ENCODE results near the gene BCL2L12. TPM values are rescaled to one million over a fixed set of nuclear protein-coding genes. Genes with fewer than 3 reads are reported as not detected.

BCL2L12 gene
- total RNA-seq, 6 donors from 2014 or later, result 4.2 to 21.3 (median 14.1) TPM

DNA sequence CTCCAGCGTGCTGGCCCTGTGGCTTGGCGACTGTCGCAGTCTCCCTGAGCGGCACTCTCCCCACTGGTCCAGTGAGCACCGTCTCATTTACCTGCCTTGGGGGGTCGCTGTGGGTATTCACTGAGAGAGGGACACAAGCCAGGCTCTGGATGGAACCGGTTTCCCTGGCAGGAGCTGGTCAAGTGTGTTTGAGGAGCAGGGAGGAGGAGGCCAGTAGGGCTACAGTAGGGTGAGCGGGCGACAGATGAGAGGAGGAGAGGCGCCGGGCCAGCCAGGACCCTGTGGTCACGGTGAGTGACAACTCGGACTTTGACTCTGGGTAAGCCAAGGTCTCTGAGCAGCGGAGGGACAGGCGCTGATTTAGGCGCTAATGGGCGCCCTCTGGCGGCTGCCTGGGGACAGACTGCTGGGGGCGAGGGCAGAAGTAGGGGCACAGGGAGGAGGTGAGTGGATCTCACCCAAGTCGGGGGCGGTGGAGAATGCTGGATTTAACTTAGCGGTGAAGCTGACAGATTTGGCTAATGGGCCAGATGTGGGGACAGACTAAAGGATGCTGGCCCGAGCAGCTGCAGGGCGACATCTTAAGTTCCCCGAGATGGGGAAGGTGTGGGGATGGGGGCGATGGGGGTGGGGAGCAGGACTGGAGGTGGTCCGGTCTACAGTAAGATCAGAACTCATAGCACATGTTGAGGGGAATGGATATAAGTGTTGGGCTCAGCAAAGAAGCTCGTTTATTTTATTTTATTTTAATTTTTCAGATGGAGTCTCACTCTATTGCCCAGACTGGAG lies 6.6 kb downstream of the BCL2L12 start:
- WGBS, 2 donors, result 24 to 39% methylated on average over 26 to 28 of the region's 28 CpGs
- no peaks in the 10 kb centered on the region for H3K27me3 ChIP-seq
- DNase-seq (peak; percentile 78 to 93), ATAC-seq (ENCODE audit: low FRiP score in 2 of 2) (peak; percentile 28 to 32)
- H3K4me1 ChIP-seq, result peaks cover 11 to 23% (median 14%) of the 10 kb centered on the region in 4 donors
- H3K36me3 ChIP-seq, result no peaks in the 10 kb centered on the region
- TF ChIP-seq, protein P1, sequence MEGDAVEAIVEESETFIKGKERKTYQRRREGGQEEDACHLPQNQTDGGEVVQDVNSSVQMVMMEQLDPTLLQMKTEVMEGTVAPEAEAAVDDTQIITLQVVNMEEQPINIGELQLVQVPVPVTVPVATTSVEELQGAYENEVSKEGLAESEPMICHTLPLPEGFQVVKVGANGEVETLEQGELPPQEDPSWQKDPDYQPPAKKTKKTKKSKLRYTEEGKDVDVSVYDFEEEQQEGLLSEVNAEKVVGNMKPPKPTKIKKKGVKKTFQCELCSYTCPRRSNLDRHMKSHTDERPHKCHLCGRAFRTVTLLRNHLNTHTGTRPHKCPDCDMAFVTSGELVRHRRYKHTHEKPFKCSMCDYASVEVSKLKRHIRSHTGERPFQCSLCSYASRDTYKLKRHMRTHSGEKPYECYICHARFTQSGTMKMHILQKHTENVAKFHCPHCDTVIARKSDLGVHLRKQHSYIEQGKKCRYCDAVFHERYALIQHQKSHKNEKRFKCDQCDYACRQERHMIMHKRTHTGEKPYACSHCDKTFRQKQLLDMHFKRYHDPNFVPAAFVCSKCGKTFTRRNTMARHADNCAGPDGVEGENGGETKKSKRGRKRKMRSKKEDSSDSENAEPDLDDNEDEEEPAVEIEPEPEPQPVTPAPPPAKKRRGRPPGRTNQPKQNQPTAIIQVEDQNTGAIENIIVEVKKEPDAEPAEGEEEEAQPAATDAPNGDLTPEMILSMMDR (IDR thresholded peaks at IDR 0.05), result peak; percentile 84 to 95 (median 90)
- no peak for TF ChIP-seq POLR2AphosphoS5 (IDR thresholded peaks at IDR 0.05)
- H3K9me3 ChIP-seq, result no peaks in the 10 kb centered on the region
- H3K4me3 ChIP-seq, result peak overlapping the region in 1 of 4 donors; percentile 20
- H3K27ac ChIP-seq, result peak overlapping the region in 3 of 4 donors; percentile 49 to 71 (median 67)

DNA sequence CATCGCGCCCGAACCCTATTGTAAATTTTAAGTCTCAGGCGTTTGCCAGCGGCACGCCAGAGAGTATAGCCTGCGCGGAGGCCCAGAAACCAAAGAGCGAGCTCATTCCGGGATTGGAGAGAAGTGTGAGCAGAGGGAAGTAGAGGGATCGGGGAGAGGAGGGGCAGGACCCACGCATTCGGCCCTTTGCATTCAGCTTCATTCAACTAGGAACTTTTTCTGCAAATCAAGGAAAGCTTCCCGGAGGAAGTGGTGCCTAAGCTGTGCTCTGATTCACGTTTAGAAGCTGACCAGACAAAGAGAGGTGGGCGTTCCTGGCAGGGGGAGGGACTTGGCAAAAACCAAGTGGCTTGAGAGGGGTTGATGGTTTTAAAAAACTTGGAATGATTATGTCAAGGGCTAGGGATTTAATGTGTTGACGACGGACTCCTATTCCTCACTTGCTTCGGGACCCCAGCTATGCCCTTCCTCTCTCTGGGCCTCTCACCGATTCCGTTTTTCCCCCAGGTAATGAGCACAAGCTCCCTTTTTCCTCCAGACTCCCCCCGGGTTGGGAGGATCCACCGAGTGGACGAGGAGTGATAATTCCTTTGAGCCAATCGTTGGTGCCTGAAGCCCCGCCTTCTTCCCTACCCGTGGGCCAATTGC lies 10.5 kb downstream of the BCL2L12 start:
- peak overlapping the region; percentile 24 to 100 (median 62) for H3K4me3 ChIP-seq
- no peaks in the 10 kb centered on the region for H3K27me3 ChIP-seq
- ATAC-seq (ENCODE audit: low FRiP score in 2 of 2) (peak; percentile 76 to 79), DNase-seq (peak in 1 of 2 donors; percentile 85)
- no peaks in the 10 kb centered on the region for H3K9me3 ChIP-seq
- peaks cover 45 to 61% (median 49%) of the 10 kb centered on the region in 4 donors for H3K4me1 ChIP-seq
- H3K27ac ChIP-seq, result peak overlapping the region; percentile 91 to 96 (median 92)
- peaks cover 0 to 4% (median 3%) of the 10 kb centered on the region in 4 donors for H3K36me3 ChIP-seq
- WGBS, 2 donors, result 1 to 3% methylated on average over 27 of the region's 27 CpGs
- TF ChIP-seq EP300 (IDR thresholded peaks at IDR 0.05), result no peak
- peak; percentile 41 to 54 for TF ChIP-seq POLR2AphosphoS5 (IDR thresholded peaks at IDR 0.05)
- TF ChIP-seq, protein P1 (IDR thresholded peaks at IDR 0.05), result no peak
- peak in 3 of 4 donors; percentile 44 to 68 (median 58) for TF ChIP-seq POLR2A (IDR thresholded peaks at IDR 0.05)

DNA sequence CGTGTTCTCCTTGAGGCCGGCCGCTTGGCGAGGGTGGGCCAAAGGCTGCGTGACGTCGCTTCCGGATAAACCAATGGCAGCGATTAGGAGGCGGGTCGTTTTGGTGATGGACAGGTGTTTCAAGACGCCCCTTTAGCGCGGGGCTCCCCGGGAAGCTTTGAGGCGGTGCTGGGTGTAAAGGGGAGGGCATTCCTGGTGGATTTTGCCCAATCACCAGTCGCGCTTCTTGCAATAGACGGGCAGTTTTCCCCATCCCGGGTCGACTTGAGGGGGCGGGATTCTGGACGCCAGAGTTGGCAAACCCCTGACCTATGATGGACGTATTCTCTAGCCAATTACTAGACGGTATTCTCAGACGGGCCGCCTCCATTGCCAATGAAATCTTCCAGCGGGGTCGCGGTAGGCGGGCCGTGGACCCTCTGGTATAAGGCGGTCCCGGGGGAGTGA lies 11.1 kb downstream of the BCL2L12 start:
- TF ChIP-seq, protein P1 (IDR thresholded peaks at IDR 0.05), result no peak
- TF ChIP-seq POLR2A (IDR thresholded peaks at IDR 0.05) (no peak), POLR2AphosphoS5 (IDR thresholded peaks at IDR 0.05) (no peak), EP300 (IDR thresholded peaks at IDR 0.05) (no peak)
- Histone ChIP-seq H3K4me1 (peaks cover 45 to 59% (median 49%) of the 10 kb centered on the region in 4 donors), H3K27ac (peak overlapping the region; percentile 91 to 96 (median 92)), H3K36me3 (peaks cover 0 to 10% (median 8%) of the 10 kb centered on the region in 4 donors), H3K27me3 (no peaks in the 10 kb centered on the region), H3K9me3 (no peaks in the 10 kb centered on the region), H3K4me3 (peak overlapping the region; percentile 88 to 100 (median 99))
- peak; percentile 94 to 99 for DNase-seq
- peak; percentile 91 to 96 for ATAC-seq (ENCODE audit: low FRiP score in 2 of 2)
- 0 to 1% methylated on average over 12 to 34 of the region's 34 CpGs for WGBS, 2 donors

DNA sequence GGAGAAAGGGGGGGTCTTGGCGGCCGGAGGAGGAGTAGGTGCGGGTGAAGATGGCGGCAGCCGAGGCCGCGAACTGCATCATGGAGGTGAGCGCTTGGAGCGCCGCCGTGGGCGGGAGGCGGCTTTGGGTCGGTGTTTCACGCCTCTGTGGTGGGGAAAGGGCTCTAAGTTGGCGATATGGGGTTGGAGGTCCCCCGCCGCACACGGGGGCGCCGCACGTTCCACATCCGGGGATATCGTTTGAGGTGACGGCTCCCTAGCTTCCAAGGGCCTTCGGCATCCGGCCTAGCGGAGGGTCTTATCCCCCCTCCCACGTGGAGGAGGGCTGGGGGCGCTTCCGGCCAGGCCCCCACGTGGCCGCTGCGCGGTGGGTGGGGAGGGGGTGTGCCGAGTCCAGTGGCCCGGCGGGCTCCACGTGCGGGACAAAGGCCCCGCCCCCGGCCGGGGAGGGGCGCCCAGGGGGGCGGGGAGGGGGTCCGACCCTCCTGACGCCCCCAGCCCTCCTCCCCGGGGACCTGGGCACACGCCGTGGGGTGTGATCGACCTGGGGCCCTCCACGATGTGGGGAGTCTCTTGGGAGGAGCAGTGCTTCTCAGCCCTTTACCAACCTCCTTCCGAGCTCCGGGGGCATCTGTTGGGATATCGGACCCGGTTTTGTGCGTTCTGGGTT lies 11.6 kb downstream of the BCL2L12 start, which contains the start of gene PRMT1:
PRMT1 (plus strand) TSS at position 41 of the 670 bp plus-strand sequence; CDS start at position 51, 10 bp downstream.
- Histone ChIP-seq H3K9me3 (no peaks in the 10 kb centered on the region), H3K4me1 (peaks cover 40 to 53% (median 44%) of the 10 kb centered on the region in 4 donors), H3K27me3 (no peaks in the 10 kb centered on the region), H3K4me3 (peak within 1 kb of the TSS; percentile 88 to 100 (median 99)), H3K27ac (peak within 1 kb of the TSS; percentile 91 to 96 (median 92)), H3K36me3 (peaks cover under 1 to 15% (median 14%) of the 10 kb centered on the region in 4 donors)
- DNase-seq (peak in 1 of 2 donors; percentile 94), ATAC-seq (ENCODE audit: low FRiP score in 2 of 2) (peak in 1 of 2 donors; percentile 32)
- WGBS, 2 donors, result 1% methylated on average over 26 to 27 of the region's 57 CpGs
- TF ChIP-seq, protein P1 (IDR thresholded peaks at IDR 0.05), result peak in 1 of 6 experiments; percentile 12
- TF ChIP-seq EP300 (IDR thresholded peaks at IDR 0.05), result no peak
- TF ChIP-seq POLR2AphosphoS5 (IDR thresholded peaks at IDR 0.05), result peak; percentile 59 to 87
- TF ChIP-seq POLR2A (IDR thresholded peaks at IDR 0.05), result peak in 3 of 4 donors; percentile 64 to 92 (median 84)

All from upper lobe of left lung (tissue), 6 donors.